HG03039 (cell line): ENCODE data around the gene PPP1R14C.
"Not testable (repeated sequence)": the region's sequence is repeated elsewhere in the genome, so short reads cannot be mapped to it uniquely, and the experiment has no call there.

Source experiments
- ATAC-seq: cut with Tn5 transposase; IDR thresholded peaks from one replicate; pipeline ENCODE4 v1.9.1; 2021; ENCODE audit warnings: mild to moderate bottlenecking, moderate library complexity; ENCODE audit not compliant: unreplicated experiment

PPP1R14C gene

DNA sequence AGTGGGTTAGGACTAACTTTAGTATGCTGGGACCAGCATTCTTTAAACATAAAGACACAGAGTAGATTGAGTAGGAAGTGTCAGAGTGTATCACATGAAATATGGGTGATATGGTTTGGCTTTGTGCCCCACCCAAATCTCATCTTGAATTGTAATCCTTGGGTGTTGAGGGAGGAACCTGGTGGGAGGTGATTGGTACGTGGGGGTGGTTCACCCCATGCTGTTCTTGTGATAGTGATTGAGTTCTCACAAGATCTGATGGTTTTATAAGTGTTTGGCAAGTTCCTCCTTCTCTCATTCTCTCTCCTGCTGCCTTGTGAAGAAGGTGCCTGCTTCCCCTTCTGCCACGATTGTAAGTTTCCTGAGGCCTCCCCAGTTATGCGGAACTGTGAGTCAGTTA lies 5.1 kb upstream of the PPP1R14C start:
- not testable (repeated sequence) for ATAC-seq

DNA sequence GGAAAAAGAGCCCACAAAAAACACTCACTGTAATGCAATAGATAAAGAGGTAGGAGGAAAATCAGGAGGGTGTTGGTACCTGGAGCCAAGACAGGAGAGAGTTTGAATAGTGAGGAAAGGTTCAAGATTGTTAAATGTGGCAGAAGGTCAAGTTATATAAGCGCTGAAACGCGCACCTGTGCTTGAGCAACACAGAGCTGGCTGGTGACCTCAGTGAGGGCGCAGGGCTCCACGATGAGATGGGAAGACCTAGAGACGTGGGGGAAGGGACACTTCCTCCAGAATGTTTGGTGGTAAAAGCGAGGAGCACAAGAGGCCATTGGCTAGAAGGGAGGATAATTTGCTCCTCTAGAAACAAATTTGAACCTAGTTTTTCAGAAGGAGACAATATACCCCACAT lies 4.2 kb upstream of the PPP1R14C start:
- ATAC-seq: no peak

DNA sequence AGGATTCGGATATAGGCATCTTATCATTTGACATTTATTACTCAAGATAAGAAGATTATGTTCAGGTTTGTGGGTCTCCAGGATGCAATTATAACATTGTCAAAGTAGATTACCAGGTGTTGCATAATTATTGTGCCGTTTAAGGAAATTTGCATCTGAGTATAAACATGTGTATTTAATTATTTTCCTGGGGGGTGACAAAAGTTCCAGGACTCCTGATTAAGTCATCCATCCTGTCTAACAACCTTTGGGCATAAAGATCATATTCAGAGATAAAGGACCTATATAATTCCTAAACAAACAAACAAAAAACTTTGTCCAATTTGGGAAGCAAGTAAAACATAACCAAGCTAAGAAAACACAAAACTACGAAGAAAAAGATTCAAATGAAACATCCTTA lies 3.3 kb upstream of the PPP1R14C start:
- ATAC-seq: no peak

DNA sequence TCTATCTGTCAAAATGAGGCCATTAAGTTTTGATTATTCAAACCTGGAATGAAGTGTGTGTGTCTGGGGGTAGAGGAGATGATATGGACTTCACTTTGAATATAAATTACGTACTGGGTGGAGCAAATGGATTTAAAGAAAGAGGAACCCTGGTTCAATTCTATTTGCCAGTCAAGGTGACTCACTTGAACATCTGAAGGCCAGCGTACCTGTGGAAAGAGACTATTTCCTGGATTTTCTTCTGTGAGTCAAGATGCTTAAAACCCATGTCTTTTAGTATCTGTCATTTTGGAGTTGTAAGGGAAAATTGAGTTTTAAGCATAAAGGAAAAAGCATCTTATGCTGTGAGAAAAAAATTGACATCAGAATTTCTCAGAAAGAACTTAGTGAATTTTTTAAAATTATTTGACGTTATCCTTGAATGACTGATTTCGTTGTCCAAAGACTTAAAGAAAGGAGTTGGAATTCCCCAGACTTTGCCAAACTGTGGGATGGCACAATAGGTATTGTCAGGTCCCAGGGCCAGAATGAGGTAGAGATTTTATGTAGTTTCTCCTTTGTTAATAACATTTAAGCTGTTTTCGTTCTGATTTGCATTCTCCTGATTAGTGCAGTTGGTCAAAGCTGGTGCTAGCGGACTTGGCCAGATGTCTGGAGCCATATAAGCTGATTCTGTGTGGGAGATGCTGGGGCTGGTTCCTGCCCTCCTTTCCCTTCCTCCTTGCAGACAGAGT lies 2.4 kb upstream of the PPP1R14C start:
- ATAC-seq: no peak

DNA sequence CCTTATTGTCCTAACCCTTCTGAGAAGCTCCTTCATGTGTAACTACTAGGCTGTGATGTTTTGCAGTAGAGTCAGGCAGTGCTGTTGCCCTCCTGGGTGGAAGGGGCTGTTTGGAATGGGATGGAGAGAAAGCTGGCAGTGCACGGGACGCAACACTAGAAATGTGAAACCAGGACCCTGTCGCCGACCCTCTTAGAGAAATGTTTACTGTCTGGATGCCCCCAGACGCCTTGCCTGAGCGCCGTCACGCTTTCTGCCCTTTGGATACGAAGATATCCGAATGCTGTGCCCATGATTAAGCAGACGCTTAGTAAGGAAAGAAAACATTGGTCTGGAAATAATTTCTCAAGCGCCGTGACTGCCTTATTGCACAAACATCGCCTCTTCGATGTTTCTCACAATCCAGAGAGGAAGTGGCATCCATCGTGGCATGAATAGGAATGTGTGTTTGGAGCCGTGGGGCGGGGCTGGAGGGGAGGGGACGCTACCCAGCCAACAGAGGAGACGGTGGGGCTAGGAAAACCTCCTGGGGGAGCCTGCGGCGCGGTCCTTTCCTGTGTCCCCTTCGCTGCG lies 661 bp upstream of the PPP1R14C start:
- no peak for ATAC-seq

DNA sequence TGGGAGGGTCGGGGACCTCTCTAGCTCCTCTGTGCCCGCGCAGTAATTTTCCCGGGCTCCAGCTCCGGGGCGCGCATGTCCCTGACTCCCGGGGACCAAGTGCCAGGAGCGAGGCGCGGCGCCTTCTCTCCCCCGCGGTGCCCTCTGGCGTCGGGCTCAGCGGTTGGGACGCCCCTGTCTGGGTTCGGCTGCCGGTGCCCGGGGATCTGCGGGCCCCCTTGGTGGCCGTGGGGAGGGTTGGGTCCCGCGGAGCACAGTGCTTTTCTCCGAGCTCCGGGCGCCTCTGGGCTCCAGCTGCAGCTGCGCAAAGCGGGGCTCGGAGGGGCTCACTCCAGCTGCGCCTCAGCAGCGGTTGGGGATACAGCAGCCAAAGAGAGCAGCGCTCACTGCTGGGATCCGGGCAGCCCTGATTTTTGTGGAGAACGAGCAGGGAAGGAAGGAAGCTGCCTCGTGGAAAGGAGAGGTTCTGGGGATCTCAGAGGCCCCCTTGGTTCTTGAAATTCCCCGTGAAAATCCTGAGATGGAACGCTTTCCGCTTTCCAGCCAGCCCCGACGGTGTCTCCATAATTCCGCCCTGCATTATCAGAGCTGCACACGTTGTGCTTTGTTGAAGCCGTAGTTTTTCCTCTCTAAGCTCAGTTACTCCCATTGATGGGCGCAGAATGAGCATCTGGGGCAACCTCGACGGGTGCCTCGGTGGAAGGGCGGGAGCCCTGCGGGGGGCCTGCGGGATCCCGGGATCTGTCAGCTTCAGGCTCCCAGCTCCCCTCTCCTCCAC lies 861 bp downstream of the PPP1R14C start:
- ATAC-seq: no peak

DNA sequence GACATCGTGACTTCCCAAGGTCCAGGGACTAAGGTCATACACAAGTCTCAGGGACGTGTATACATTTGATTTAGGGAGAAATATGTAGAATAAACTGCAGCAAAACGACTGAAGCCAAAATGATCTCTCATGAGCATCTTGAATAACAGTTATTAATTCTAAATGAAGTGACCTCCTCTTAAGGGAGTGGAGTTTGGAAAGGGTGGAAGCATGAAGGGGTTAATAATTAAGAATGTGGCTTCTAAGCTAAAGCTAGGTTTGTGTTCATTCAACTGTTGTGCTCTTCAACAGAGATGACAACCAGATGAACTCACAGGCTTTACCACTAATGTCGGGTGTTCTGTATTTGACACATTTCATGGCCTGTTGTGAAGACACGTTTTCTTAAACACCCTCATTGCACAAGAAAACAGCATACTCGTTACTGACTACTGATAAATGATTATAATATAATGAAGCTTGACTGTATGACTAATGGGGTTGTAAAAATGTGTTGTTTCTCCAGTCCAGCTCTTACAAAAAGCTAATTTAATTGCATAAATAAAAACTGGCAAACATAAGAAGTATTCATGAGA lies 1.5 kb downstream of the PPP1R14C start:
- ATAC-seq: no peak

DNA sequence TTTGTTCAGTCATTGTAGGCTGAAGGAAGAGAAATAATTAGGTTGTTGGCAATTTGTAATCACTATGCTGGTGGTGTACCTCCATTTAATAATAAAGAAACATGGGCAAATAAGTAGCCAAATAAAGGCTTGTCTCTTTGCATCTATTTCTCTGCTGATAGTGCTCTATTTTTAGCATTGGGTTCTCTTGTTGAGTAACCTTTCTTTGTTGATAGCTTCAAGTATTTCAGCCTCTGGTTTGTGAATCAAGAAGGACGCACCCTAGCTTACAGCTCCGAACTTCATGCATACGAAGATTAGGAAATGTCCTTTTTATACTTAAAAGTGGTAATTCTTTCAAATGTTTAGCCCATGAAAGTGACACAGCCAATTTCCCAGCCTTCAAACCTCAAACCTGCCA lies 2.6 kb downstream of the PPP1R14C start:
- ATAC-seq: no peak

DNA sequence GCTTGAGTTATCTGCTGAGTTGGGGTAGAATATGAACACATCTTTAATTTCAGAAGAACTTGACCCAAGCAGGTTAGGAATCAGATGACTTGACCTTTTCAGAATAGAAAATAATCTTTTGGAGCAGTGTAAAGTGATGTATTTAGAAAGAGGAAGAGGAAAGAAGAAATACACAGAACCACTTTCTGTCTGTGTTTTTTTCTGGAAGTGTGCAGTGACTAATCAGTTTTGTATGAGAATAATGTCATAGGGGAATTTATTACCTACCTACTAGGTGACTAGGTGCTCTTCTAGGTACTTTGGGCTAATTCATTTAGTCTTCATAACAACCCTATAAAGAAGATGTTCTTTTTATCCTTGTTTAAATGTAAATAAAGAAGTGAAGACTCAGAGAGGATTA lies 3.0 kb downstream of the PPP1R14C start:
- no peak for ATAC-seq

DNA sequence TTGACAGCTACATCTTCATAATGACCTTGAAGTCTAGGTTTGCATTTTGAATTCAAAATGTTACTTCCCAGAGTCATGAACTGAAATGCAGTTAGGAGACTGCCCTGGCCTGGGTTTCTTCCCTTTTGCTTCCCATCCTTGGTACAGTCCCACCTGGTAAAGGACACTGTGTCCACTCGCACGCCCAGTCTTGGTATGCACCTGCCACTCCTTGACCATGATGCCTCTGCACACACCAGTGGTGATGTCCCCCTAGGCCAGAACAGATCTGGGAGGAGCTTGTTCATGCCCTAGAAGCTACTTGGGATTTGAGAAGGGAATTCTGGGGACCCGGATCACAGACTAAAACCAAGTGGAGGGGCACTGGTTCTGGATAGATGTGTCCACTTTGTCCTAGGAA lies 3.6 kb downstream of the PPP1R14C start:
- no peak for ATAC-seq

DNA sequence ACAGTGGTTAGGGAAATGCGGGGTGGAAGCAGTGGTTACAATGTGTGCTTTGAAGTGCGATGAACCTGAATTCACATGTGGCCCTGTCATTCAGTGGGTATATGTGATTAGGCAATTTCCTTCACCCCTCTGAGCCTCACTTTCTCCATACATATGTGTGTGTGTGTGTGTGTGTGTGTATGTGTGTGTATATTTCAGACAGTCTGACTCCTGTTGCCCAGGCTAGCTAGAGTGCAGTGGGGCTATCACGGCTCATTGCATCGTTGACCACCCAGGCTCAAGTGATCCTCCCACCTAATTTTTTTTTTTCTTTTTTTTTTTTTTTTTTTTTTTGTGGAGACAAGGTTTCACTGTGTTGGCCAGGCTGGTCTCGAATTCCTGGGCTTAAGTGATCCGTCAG lies 6.3 kb downstream of the PPP1R14C start:
- ATAC-seq: no peak

DNA sequence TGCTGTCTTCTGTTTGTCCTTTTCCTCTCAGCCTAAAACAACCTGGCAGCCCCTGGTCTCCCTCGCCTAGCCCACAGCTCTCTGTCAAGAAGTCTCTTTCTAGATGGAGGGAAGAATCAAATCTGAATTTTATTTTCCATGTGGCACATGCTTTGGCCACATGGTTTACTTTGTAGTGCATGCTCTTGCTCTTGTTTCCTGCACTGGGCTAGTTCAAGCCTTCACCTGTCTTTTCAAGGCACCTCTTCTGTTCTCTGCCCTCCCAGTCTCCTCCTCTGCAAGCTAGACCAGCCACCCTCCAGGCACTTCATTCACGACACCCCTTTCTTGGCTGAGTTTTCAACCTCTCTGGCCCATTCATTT lies 7.6 kb downstream of the PPP1R14C start:
- ATAC-seq: no peak

DNA sequence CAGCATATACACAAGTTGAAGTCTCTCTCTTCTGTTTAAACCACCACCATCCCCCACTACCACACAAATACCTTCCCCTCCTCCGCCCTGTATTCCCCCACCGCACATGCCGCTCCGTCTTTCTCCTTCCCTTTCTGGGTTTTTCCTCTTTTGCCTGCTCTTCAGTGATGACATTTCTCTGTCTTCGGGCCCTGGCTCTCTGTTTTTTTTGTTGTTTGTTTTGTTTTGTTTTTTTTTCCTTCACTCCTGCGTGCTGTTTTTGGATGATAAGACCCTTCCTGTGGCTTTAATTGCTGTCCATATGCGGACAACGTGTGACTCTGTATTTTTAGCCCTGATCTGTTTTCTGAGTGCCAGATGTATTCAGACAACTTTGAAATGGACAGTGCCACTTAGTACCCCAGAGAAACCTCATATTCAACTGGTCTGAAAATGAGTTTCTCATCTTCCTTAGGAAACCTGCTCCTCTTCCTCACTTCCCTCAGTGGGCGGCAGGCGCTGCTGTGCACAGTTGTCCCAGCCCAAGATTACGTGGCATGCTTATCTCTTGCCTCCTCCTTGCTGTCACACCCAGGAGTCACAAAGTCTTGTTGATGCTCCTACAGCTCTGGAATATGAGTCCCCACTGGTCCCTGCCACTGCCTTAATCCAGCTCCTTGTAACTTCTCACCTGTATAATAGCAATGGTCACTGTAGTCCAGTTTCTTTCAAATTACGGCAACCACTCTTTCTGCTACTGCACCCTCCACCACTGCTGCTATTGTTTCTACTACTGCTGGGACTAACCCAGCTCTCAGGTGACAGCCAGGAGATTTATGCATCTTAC lies 8.2 kb downstream of the PPP1R14C start:
- ATAC-seq: no peak

DNA sequence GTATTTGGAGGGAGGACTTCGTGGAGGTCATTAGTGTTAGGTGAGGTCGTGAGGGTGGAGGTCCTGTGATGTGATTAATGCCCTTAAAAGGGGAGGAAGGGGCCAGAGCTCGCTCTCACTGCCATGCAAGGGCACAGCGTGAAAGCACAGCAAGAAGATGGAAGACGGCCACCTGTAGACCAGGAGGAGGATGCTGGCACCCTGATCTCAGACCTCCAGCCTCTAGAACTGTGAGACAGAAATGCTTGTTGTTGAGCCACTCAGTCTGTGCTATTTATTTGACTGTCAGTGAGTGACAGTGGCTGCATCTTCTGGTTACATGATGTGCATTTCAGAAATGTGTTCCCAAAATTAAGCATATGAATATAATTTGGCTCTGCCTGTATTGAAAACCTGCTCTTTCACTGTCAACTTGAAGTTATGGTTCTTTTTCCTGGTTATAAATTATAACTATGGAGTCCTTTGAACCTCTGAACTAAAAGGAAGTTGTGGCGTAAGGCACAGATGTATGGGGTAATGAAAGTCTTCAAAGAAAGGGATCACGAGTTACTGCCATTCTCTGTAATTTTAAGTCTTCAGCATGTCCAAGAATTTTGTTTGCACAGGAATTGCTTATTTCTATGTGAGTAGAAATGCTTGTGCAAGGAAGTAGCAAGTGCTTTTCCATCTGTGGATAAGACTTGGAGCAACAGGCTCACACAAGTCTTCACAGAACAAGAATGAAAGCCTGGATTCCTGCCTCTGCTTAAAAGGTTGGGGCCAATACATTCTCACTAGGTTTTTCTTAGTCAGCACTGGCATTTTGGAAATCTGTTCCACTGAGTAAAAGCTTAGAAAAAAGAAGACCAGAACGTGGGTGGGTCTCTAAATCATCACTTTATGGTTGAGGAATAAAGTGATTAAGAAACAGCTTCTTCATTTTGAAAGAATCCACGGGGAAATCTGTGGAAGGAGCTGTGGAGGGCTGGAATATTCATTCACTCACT lies 10.3 kb downstream of the PPP1R14C start:
- no peak for ATAC-seq

DNA sequence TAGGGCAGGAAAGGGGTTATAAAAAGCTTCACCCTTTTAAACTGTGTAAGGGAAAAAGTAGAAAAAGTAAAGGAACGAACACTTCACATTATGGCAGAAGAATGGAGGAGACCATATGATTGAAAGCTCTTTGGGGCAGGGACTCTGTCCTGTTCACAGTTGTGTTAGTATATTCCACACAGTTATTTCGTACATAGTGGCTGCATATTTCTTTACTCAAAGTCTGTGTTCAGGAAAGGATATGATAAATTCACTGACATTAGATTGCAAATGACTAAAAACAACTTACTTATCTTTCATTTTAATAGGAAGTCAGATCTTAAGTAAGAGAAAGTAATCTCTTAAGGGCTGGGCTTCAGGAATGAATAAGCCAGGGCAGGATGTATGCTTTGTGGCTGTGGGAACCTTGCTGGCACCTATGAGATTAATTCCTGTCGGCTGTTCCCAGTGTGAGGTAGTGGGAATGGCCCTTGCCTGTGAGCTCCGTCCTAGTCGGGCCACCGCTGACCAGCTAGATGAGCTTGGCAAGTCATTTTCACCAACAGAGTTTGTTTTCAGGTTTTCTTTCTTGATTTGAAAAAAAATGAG lies 11.2 kb downstream of the PPP1R14C start:
- no peak for ATAC-seq

DNA sequence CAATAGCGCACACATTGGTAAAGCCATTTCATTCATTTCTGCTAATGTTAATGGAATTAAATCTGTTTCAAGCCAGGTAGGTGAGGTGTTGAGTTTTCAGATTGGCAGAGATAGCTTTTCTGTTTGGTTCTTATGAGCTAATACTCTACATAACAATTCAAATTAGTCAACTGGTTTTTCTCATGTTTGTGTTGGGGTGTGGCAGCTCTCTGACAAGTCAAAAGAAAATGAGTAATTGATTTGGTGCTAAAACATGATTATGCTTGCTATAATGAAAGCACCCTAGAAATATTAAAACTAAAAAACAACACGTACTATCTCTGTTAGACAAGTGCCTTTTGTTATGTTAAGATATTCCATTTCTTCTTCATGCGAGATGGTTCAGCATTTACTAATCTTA lies 13.6 kb downstream of the PPP1R14C start:
- ATAC-seq: no peak

DNA sequence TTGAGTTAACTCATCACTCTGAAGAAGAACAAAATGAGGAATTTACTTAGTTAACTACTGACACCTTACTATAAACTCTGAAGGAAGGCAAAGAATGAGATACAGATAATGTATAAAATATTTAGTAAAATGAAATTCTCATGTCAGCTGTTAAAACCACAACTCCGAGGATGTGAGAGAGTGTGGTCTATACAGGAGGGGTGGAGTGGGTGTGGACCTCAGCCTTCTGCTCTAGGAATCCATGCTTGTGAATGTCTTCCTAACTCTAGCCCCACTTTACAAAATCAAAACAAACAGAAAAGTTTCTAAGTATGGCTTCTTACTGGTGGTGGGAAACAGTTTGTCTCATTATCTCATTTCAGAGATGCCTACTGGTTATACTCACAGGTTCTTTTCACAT lies 14.2 kb downstream of the PPP1R14C start:
- ATAC-seq: no peak

DNA sequence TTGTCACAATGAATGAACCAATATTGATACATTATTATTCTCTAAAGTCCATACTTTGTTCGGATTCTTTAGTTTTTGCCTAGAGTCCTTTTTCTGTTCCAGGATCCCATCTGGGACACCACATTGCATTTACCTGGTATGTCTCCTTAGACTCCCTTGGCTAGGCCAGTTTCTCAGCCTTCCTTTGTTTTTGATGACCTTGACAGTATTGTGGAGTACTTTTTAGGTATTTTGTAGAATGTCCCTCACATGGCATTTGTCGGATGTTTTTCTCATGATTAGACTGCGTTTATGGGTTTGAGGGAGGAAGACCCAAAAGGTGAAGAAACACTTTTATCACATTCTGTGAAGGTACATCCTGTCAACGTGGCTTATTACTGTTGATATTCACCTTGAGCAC lies 16.9 kb downstream of the PPP1R14C start:
- ATAC-seq: no peak

DNA sequence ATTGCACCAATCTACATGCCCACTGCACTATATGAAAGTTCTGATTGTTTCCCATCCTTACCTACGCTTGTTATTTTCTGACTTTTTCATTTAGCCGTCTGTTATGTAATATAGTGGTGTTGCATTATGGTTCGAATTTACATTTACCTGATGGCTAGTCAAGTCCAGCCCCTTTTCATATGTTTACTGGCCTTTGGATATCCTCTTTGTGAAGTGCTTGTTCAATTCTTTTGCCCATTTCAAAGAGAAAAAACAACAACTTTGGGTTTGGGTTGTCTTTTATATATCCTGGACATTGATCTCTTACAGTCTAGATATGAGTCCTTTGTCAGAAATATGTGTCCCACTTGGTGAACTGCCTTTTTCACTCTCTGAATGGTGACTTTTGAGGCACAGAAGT lies 21.1 kb downstream of the PPP1R14C start:
- no peak for ATAC-seq
